ENCODE data around the gene ZC3H13.

- TF ChIP-seq CTCF (IDR thresholded peaks at IDR 0.05) = no peak
- TF ChIP-seq EZH2 (IDR thresholded peaks at IDR 0.05; ENCODE audit: borderline replicate concordance, insufficient read depth, low read depth, low read length, poor library complexity, severe bottlenecking) = no peak
Observed at GRCh38 chr13:45915686-45916439, 136.7 kb downstream of the ZC3H13 start.

Measured in B cell (primary cell).